MG63 (cell line): ENCODE measurements around the gene KRT9. TPM values are rescaled to one million over a fixed set of nuclear protein-coding genes. Genes with fewer than 3 reads are reported as not detected.
A peak's percentile ranks its signal among the peaks of the same experiment; 100 is the strongest.
"Not testable (repeated sequence)": the region's sequence is repeated elsewhere in the genome, so short reads cannot be mapped to it uniquely, and the experiment has no call there.

Source experiments
- DNase-seq: peaks from one replicate; pipeline ENCODE4 v3.0.0-alpha.2; 2020
- H3K27me3 ChIP-seq: fragments of 250-450 bp; sonication (Bioruptor Pico); 2 replicates; pipeline ENCODE4 v1.5.1; 2020; ENCODE audit warnings: mild to moderate bottlenecking, moderate library complexity
- H3K36me3 ChIP-seq: fragments of 250-450 bp; sonication (Bioruptor Pico); 2 replicates; pipeline ENCODE4 v1.5.1; 2020; ENCODE audit warnings: mild to moderate bottlenecking, moderate library complexity
- H3K4me3 ChIP-seq: fragments of 250-450 bp; sonication (Bioruptor Pico); 2 replicates; pipeline ENCODE4 v1.5.1; 2020; ENCODE audit warnings: mild to moderate bottlenecking, moderate library complexity
- H3K9me3 ChIP-seq: fragments of 250-450 bp; sonication (Bioruptor Pico); 2 replicates; pipeline ENCODE4 v1.5.1; 2020; ENCODE audit warnings: mild to moderate bottlenecking, moderate library complexity
- total RNA-seq: library from RNA; depleted of rRNA; stranded (reverse); fragments of >200 nt; shearing (Covaris generic); gene quantifications from 2 replicates; pipeline ENCODE4 v1.2.3, GENCODE V29; 2014; ENCODE audit warnings: low replicate concordance

The KRT9 gene
- total RNA-seq, 1 experiment from 2014 or later, result not detected

GRCh38 chr17:41610965-41611640, 39.2 kb upstream of the KRT9 start:
- H3K27me3 ChIP-seq, result no peaks in the 10 kb centered on the region
- H3K36me3 ChIP-seq, result no peaks in the 10 kb centered on the region
- H3K9me3 ChIP-seq, result 0 out of 2 replicates have a peak, but pooled peaks cover 2% of the 10 kb centered on the region
- no peak for DNase-seq
- no peak overlapping the region for H3K4me3 ChIP-seq

- H3K4me3 ChIP-seq, H3K27me3 ChIP-seq, H3K36me3 ChIP-seq, H3K9me3 ChIP-seq, DNase-seq: not testable (repeated sequence)
Observed at GRCh38 chr17:41610061-41610517, 38.2 kb upstream of the KRT9 start.

GRCh38 chr17:41606930-41607329, 35.1 kb upstream of the KRT9 start:
- not testable (repeated sequence) for H3K36me3 ChIP-seq, H3K4me3 ChIP-seq, DNase-seq, H3K9me3 ChIP-seq, H3K27me3 ChIP-seq

- Histone ChIP-seq H3K9me3 (0 out of 2 replicates have a peak, but pooled peaks cover 2% of the 10 kb centered on the region), H3K36me3 (no peaks in the 10 kb centered on the region), H3K4me3 (no peak overlapping the region), H3K27me3 (no peaks in the 10 kb centered on the region)
- no peak for DNase-seq
Observed at GRCh38 chr17:41602524-41602923, 30.7 kb upstream of the KRT9 start.

- Histone ChIP-seq H3K9me3 (no peaks in the 10 kb centered on the region), H3K36me3 (no peaks in the 10 kb centered on the region), H3K4me3 (no peak overlapping the region), H3K27me3 (no peaks in the 10 kb centered on the region)
- no peak for DNase-seq
Observed at GRCh38 chr17:41600318-41600717, 28.5 kb upstream of the KRT9 start.

GRCh38 chr17:41599680-41600079, 27.8 kb upstream of the KRT9 start:
- Histone ChIP-seq H3K4me3 (no peak overlapping the region), H3K27me3 (no peaks in the 10 kb centered on the region)

GRCh38 chr17:41595585-41595984, 23.7 kb upstream of the KRT9 start:
- DNase-seq, result no peak
- H3K9me3 ChIP-seq, result no peaks in the 10 kb centered on the region
- H3K4me3 ChIP-seq, result no peak overlapping the region
- no peaks in the 10 kb centered on the region for H3K36me3 ChIP-seq
- no peaks in the 10 kb centered on the region for H3K27me3 ChIP-seq

More at GRCh38 chr17:41599680-41600079, 27.8 kb upstream of the KRT9 start:
- no peak for DNase-seq
- Histone ChIP-seq H3K9me3 (no peaks in the 10 kb centered on the region), H3K36me3 (no peaks in the 10 kb centered on the region)

GRCh38 chr17:41594363-41594915, 22.6 kb upstream of the KRT9 start:
- no peak overlapping the region for H3K4me3 ChIP-seq
- no peaks in the 10 kb centered on the region for H3K27me3 ChIP-seq
- no peaks in the 10 kb centered on the region for H3K9me3 ChIP-seq
- no peaks in the 10 kb centered on the region for H3K36me3 ChIP-seq
- no peak for DNase-seq

GRCh38 chr17:41593306-41593981, 21.6 kb upstream of the KRT9 start:
- DNase-seq, result no peak
- no peaks in the 10 kb centered on the region for H3K36me3 ChIP-seq
- no peak overlapping the region for H3K4me3 ChIP-seq
- no peaks in the 10 kb centered on the region for H3K27me3 ChIP-seq
- no peaks in the 10 kb centered on the region for H3K9me3 ChIP-seq

GRCh38 chr17:41592601-41593305, 20.9 kb upstream of the KRT9 start:
- H3K36me3 ChIP-seq, result no peaks in the 10 kb centered on the region
- H3K27me3 ChIP-seq, result no peaks in the 10 kb centered on the region
- H3K4me3 ChIP-seq, result no peak overlapping the region
- DNase-seq, result no peak
- H3K9me3 ChIP-seq, result no peaks in the 10 kb centered on the region

GRCh38 chr17:41589301-41589700, 17.4 kb upstream of the KRT9 start:
- no peaks in the 10 kb centered on the region for H3K27me3 ChIP-seq
- H3K36me3 ChIP-seq, result no peaks in the 10 kb centered on the region
- no peaks in the 10 kb centered on the region for H3K9me3 ChIP-seq
- no peak overlapping the region for H3K4me3 ChIP-seq
- DNase-seq, result no peak

- no peak overlapping the region for H3K4me3 ChIP-seq
- H3K27me3 ChIP-seq, result no peaks in the 10 kb centered on the region
- no peaks in the 10 kb centered on the region for H3K9me3 ChIP-seq
- DNase-seq, result peak; percentile 84
- H3K36me3 ChIP-seq, result no peaks in the 10 kb centered on the region
Observed at GRCh38 chr17:41588126-41588810, 16.4 kb upstream of the KRT9 start.

GRCh38 chr17:41586863-41587495, 15.1 kb upstream of the KRT9 start, which contains the start of gene KRT14:
Gene KRT14, minus strand, starts transcription at chr17:41586895. Its CDS starts 61 bp downstream, at chr17:41586834.
- no peaks in the 10 kb centered on the region for H3K36me3 ChIP-seq
- H3K9me3 ChIP-seq, result no peaks in the 10 kb centered on the region
- H3K27me3 ChIP-seq, result no peaks in the 10 kb centered on the region
- H3K4me3 ChIP-seq, result no peak within 1 kb of the TSS
- peak; percentile 34 for DNase-seq

- no peak for DNase-seq
- no peak overlapping the region for H3K4me3 ChIP-seq
Observed at GRCh38 chr17:41585301-41586056, 13.6 kb upstream of the KRT9 start.

GRCh38 chr17:41584331-41584927, 12.6 kb upstream of the KRT9 start:
- not testable (repeated sequence) for DNase-seq, H3K36me3 ChIP-seq, H3K9me3 ChIP-seq, H3K4me3 ChIP-seq, H3K27me3 ChIP-seq

More at GRCh38 chr17:41585301-41586056, 13.6 kb upstream of the KRT9 start:
- Histone ChIP-seq H3K36me3 (no peaks in the 10 kb centered on the region), H3K9me3 (no peaks in the 10 kb centered on the region), H3K27me3 (no peaks in the 10 kb centered on the region)
